ACHN (cell line): ENCODE data around the gene NCAPH2.
"Not testable (repeated sequence)": the region's sequence is repeated elsewhere in the genome, so short reads cannot be mapped to it uniquely, and the experiment has no call there.

ENCODE experiments used
- DNase-seq: peaks from one replicate; pipeline ENCODE4 v3.0.0-alpha.2; 2015
- in situ Hi-C: cut with HindIII; loops from 2 replicates; pipeline ENCODE4 v1.10.0; 2017; ENCODE audit warnings: low sequenced_read_pairs, low pct_ligation_motif_present, low pct_unique_long_range_greater_than_20kb

NCAPH2 gene

GRCh38 chr22:50535113-50535512 lies 27.1 kb downstream of the NCAPH2 start:
- DNase-seq, result no peak
- in situ Hi-C loops, result no loop called here

DNA sequence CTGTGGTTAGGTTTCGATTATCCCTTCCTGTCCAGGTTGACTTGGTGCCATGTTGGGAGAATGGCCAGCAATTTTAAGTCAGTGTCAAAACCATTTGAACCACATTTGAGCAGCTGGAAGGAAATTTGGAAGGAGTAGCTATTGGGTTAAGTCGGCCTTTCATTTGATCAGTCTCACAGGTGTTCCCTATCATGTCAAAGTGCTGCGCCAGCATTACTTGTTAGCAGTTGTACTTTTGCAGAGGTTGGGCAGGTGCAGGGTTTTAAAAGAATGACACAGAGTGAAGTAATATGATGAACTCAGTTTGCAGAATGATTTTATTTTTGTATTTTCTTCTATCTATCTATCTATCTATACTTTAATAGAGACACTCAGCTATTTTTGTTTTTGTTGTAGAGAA lies 28.2 kb downstream of the NCAPH2 start:
- in situ Hi-C loops, result no loop called here
- DNase-seq, result no peak

DNA sequence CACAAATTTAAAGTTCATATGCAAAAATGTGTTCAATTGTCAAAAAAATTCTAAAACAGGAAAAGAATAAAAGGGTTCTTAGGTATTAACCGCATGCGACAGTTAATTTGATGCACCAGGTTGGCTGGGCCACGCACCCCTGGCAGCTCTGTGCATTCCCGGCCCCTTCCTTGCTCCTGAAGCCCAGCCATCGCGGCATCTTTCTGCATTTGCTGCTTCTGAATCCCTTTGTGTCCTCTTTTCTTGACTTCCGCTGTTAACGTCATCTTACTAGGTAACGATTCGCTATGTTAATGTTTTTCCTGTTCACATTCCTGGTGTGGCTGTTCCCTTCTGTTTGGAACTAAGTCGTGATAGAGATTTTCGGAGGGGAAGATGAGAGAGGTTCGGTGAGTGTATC lies 29.7 kb downstream of the NCAPH2 start:
- in situ Hi-C loops, result no loop called here
- no peak for DNase-seq

DNA sequence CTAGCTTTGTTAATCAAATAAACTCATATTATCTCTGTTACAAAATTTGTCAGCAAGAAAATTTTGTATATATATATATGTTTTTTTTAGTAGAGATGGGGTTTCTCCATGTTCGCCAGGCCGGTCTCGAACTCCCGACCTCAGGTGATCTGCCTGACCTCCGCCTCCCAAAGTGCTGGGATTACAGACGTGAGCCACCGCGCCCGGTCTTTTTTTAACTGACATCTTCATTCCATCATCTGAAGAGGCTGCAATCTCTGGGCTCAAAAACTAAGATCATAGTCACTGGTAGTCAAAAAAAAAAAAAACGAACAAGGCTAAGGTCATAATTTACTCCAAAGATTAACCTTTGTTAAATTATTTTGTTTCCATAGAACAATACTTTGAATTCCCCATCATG lies 32.4 kb downstream of the NCAPH2 start:
- DNase-seq, result no peak
- in situ Hi-C loops, result no loop called here

DNA sequence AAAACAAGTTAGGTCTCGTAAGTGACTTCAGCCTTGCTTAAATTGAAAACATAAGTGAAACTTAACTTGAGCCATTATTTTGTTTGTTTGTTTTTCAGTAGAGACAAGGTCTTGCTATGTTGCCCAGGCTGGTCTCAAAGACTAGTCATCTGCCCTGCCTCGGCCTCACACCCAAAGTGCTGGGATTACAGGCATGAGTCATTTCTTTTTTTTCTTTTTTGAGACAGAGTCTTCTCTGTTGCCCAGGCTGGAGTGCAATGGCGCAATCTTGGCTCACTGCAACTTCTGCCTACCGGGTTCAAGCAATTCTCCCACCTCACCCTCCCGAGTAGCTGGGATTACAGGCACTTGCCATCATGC lies 33.6 kb downstream of the NCAPH2 start:
- in situ Hi-C loops, result not testable (repeated sequence)
- peak; percentile 20 for DNase-seq

- in situ Hi-C loops, result no loop called here
Observed at GRCh38 chr22:50542416-50542927, 34.4 kb downstream of the NCAPH2 start.

GRCh38 chr22:50544078-50544745 lies 36.2 kb downstream of the NCAPH2 start:
- DNase-seq, result peak; percentile 81
- in situ Hi-C loops, result no loop called here

More at GRCh38 chr22:50542416-50542927, 34.4 kb downstream of the NCAPH2 start:
- DNase-seq, result no peak

DNA sequence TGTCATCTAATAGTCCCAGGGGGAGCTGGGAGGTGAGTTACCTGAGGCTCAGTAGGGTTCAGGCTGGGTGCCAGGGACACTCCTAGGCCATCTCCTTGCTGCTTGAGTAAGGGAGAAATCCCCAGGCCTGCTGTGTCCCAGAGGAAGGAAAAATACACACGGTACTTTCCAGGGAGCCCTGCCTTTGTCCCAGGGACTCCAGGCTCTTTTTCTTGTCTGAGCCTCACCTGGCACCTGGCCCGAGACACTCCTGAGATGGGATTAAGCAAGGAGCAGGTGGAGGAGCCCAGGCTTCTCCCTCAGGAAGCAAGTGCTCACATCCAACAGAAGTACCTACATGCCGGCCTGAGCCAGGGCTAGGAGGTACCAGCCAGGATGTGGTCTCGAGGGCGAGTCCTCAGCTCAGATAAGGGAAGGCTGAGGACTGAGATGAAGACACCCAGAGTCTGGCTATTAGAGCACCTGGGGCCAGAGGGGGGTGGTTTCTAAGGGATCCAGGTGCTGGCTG lies 36.8 kb downstream of the NCAPH2 start:
- in situ Hi-C loops, result no loop called here
- DNase-seq, result no peak

DNA sequence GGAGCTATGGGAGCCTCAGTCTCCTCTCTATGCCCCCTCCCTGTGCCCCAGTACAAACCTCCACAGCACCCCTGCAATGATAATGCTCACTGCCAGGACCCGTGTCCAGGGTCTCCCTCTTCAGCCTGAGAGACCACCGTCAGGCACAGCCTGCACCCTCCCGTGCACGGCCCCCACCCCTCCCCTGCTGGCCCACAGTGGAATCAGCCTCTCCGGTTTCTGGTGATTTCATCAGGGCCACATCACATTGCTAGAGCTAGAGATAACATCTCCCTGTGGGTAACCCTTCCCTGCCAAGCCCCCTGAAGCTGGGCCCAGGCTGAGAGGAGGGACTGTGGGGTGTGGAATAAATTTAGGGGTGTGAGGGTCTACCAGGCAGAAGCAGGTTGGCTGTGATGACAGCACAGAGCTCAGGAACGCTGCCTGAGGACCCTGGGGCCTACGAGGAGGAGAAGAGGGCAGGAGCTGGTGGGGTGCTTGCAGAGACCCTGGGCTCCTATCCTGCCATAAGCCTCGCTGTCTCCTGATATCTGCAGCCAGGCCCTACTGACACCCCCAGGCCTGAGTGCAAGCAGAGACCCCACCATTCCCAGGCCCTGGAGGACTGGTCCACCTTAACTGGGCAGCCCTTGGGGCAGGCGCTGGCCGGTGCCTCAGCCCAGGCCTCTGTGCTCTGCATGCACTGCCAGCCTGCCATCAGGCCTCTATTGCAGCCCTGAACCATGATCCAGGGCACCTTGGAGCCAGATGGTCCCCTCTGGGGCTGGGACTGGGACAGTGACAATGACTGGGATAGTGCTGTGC lies 37.7 kb downstream of the NCAPH2 start, which contains the start of gene KLHDC7B:
KLHDC7B (plus strand) TSS at position 378 of the 804 bp plus-strand sequence; CDS start at position 723, 345 bp downstream.
- no peak for DNase-seq
- in situ Hi-C loops, result no loop called here

GRCh38 chr22:50546326-50547262 lies 38.6 kb downstream of the NCAPH2 start:
- in situ Hi-C loops, result no loop called here
- DNase-seq, result no peak

DNA sequence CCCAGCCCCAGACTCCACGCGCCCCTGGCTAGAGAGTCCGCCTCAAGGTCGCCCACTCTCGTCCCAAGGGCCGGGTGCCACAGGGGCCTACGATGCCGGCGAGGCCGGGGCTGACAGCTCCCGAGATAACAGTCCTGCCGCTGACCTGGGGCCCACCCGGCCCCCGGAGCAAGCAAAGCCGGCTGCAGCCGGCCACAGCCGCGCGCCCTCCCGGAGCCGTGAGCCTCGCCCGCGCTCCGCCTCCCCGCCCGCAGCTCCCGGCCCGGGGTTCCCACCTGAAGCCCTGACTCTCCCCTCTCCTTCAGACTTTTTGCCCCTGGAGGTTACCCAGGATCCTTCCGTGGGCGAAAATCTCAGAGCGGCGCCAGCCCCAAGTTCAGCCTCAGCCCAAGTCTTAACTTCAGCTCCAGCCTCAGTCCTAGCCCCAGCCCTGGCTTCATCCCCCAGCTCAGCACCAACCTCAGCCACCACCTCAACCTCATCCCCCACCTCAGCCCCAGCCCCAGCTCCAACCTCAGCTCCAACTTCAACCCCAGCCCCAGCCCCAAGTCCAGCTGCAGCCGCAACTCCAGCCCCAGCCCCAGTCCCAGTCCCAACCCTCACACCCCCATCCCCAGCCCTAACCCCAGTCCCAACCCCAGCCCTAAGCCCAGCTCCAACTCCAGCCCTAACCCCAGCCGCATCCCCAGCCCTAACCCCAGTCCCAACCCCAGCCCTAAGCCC lies 39.4 kb downstream of the NCAPH2 start:
- in situ Hi-C loops, result no loop called here
- DNase-seq, result no peak

- in situ Hi-C loops, result no loop called here
- DNase-seq, result no peak
Observed at GRCh38 chr22:50548040-50548920, 40.3 kb downstream of the NCAPH2 start.

- in situ Hi-C loops, result no loop called here
- no peak for DNase-seq
Observed at GRCh38 chr22:50548921-50549790, 41.1 kb downstream of the NCAPH2 start.

- in situ Hi-C loops, result no loop called here
- DNase-seq, result no peak
Observed at GRCh38 chr22:50550395-50550794, 42.4 kb downstream of the NCAPH2 start.

DNA sequence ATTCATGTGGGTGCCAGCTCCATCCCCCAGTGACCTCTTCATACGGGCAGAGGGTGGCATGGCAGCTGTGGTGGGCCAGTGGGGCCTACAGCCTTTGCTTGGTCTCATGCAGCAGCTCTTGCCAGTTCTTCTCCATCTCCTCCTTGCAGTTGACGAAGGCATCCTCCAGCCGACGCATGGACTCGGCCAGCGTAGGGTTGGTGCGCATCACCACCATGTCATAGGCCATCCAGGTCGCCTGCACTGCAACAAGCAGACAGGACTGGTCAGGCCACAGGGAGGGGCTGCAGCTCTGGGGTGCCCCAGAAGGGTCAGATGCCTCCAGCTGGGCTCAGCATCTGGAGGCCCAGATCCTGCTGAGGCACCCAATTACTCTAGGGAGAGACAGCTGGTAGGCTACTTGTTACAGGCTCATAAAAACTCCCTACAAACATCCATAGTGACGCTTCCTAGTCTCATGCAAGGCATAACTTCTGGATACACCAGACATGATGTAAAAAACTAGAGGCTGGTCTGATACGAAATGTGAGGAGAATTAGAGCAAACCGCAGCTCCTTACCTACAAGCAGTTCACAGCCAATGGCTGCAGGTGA lies 43.2 kb downstream of the NCAPH2 start:
- in situ Hi-C loops, result no loop called here
- DNase-seq, result no peak

GRCh38 chr22:50553310-50553709 lies 45.3 kb downstream of the NCAPH2 start:
- in situ Hi-C loops, result no loop called here
- DNase-seq, result no peak
